ENCODE results near the gene MRPS23. TPM values are rescaled to one million over a fixed set of nuclear protein-coding genes. Genes with fewer than 3 reads are reported as not detected.

Gene MRPS23
- total RNA-seq, 4 donors from 2014 or later = 5.9 to 12.1 (median 9.3) TPM

GRCh38 chr17:57810721-57811637, 38.9 kb downstream of the MRPS23 start:
- no peak for TF ChIP-seq CTCF (IDR thresholded peaks at IDR 0.05; ENCODE audit: low read depth)

DNA sequence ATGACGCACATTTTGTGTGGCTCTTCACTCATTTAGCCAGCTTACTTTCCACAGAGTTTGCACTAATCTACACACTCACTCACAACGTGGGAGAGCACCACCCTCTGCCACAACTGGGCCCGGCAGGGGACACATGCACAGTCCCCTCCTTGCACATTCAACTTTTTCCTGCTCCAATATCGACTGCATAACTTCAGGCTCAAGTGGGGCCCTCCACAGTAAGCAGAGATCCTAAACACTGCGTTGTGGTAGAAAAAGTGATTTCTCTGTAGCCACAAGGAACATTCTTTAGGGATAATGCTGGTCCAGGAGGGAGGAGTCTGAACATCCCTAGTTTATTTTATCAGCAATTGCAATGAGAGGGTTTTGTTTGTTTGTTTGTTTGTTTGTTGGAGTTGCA, 40.0 kb downstream of the MRPS23 start:
- TF ChIP-seq CTCF (IDR thresholded peaks at IDR 0.05; ENCODE audit: low read depth) = no peak

DNA sequence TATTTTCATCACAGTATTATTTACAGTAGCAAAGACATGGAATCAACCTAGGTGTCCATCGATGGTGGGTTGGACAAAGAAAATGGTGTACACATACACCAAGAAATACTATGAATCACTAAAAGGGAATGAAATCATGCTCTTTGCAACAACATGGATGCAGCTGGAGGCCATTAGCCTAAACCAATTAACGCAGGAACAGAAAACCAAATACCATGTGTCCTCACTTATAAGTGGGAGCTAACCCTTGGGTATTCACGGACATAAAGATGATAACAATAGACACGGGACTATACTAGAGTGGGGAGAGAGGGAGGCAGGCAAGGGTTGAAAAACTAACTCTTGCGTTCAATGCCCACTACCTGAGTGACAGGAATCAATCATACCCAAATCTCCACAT, 41.0 kb downstream of the MRPS23 start:
- TF ChIP-seq CTCF (IDR thresholded peaks at IDR 0.05; ENCODE audit: low read depth) = no peak

DNA sequence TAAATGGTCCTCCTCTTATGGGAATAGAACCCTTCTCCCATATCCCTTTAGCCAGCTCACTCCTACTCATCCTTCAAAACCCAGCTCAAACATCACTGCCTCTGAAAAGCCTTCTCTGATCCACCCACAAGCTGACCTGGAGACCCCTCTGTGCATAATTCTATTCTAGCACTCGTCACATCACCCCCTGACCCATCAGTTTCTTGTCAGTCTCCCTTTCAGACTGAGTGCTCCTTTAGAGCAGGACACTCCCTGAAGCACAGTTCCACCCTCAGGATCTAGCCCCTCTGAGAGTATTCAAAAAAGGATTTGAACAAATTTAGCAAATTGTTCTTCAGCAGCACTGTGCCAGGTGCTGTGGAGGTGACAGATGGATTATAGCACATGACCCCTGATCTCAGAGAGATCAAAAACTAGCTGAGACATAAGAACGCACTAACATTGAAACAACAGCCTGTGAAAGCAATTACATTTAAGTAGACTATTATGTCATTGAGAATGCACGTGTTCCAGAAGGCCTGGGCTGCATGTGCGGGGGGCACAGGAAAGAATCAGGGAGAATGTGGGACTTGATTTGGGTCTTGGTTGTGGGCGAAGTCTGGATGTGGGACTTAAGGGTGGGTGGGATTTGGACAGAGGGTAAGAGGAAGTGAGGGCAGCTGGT, 43.5 kb downstream of the MRPS23 start:
- no peak for TF ChIP-seq CTCF (IDR thresholded peaks at IDR 0.05; ENCODE audit: low read depth)

- TF ChIP-seq CTCF (IDR thresholded peaks at IDR 0.05; ENCODE audit: low read depth) = no peak
Observed at GRCh38 chr17:57803021-57803420, 46.8 kb downstream of the MRPS23 start.

DNA sequence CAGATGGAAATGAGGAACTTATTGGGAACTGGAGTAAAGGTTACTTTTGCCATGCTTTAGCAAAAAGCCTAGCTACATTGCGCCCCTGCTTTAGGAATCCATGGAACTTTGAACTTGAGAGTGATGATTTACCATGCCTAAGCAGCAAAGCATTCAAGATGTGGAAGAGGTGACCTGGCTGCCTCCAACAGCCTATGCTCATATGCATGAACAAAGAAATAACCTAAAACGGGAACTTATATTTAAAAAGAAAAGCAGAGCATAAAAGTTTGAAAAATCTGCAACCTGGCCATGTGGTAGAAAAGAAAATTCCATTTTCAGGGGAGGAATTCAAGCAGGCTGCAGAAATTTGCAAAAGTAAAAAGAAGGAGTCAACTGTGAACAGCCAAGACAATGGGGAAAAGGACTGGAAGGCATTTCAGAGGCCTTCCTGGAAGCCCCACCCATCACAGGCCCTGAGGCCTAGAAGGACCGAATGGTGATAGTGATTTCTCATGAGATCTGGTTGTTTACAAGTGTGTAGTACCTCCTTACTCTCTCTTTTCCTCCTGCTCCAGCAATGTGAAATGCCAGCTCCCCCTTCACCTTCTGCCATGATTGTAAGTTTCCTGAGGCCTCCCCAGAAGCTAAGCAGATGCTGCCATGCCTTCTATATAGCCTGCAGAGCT, 48.7 kb downstream of the MRPS23 start:
- no peak for TF ChIP-seq CTCF (IDR thresholded peaks at IDR 0.05; ENCODE audit: low read depth)

DNA sequence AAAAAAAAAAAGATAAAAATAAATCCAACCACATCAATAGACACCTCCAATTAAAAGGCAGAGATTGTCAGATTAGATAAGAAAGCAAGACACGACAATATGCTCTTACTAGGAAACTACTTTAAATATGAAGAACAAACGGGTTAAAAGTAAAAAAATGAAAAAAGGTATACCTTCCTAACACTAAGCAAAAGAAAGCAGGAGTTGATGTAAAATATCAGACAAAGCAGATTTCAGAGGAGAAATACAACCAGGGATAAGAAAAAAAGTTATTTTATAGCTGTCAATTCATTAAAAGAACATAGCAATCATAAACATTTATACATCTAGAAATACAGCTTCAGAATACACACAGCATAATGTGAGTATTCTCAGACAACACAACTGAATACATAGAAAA, 55.0 kb downstream of the MRPS23 start:
- no peak for TF ChIP-seq CTCF (IDR thresholded peaks at IDR 0.05; ENCODE audit: low read depth)
